ENCODE measurements around the gene PRSS27.
A peak's percentile ranks its signal among the peaks of the same experiment; 100 is the strongest.

Gene PRSS27

DNA sequence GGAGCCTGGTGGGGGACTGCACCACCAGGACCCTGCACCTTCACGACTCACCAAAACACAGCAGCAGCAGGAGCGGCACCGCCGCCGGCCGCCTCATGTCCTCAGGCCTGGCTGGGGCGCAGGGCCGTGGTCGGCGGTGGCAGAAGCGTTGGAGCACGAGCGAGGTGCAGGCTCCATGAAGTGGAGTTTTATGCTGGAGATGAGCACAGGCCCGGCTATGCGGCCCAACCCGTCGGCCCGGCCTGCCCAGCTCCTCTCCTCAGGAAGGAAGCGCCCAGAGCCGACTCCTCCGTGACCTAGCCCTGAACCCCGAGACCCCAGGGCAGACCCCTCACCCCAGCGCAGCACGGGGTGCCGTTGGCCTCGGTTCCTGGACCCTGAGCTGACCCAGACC lies at the start of gene PRSS27:
Gene PRSS27 (minus strand): TSS at position 161 of the 394 bp plus-strand sequence. CDS start 64 bp downstream, at position 97.
- peak within 1 kb of the TSS; percentile 84 for H3K27ac ChIP-seq
- no peak for DNase-seq (ENCODE audit: low read depth, low spot score)

DNA sequence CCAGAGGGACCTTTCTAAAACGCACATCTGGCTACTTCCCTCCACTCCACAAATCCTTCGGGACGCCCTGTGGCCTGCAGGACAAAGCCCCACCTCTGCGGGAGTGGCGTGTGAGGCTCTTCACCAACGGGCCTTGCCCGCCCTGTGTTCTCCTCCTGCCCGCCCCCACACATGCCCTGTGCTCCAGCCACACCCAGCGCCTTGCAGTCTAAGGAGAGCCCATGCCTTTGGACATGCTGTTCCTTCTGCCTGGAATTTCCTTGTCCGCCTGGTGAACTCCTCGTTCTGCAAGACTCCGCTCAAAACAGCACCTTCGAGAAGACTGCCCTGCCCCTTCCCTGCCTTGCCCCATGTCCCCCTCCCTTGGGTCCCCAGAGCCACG lies 49.6 kb upstream of the PRSS27 start:
- H3K27ac ChIP-seq, result peak overlapping the region; percentile 22
- DNase-seq (ENCODE audit: low read depth, low spot score), result no peak

DNA sequence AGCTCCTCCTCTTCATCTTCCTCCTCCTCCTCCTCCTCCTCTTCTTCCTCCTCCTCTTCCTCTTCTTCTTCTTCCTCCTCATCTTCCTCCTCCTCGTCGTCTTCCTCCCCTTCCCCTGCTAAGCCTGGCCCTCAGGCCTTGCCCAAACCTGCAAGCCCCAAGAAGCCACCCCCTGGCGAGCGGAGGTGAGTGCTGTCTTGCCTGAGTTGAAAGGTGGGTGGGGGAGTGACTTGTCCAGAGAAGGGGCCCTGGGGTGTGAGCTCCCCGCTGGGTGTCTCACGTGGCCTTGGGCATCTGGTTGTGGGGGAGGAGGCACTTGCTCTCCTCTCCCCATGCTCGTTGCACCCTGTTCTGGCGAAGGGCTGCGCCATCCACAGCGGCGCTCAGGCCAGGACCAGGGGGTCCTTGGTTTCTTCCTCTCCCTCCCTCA lies 49.1 kb upstream of the PRSS27 start:
- no peak for DNase-seq (ENCODE audit: low read depth, low spot score)
- H3K27ac ChIP-seq, result peak overlapping the region; percentile 22

DNA sequence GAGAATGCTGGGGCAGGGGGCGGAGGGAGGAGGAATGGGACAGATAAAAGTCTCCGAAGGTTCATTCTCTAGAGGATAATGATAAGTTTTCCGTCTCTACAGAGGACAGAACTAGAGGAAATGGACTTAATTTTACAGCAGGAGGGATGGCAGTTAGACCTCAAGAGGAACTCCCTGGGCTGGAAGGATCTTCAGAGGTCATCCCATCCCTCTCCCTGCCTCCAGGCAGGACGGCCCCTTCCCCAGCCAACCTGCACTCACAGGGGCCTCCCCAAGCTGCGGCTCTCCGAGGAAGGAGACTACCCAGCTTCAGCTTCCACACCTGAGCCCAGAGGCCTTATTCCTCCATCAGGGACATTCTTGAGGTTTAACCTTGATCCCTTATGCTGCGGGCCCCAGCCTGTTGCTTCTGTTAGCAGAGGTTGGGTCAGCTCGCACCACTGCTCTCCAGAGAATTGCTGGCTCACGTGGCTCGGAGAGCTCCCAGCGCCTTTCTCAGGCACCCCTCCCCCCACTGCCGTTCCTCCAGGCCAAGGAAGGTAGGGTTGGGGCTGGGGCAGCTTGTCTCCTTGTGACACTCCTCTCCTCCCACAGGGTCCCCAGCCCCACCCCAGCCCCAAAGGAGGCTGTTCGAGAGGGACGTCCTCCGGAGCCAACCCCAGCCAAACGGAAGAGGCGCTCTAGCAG lies 48.5 kb upstream of the PRSS27 start:
- H3K27ac ChIP-seq, result peak overlapping the region; percentile 22

DNA sequence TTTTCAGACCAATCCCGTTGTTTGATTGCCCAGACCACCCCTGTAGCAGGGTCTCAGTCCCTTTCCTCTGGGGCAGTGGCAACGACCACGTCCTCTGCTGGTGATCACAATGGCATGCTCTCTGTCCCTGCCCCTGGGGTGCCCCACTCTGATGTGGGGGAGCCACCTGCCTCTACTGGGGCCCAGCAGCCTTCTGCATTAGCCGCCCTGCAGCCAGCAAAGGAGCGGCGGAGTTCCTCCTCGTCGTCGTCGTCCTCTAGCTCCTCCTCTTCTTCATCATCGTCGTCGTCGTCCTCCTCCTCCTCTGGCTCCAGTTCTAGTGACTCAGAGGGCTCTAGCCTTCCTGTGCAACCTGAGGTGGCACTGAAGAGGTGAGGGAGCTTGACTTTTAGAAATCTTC lies 47.9 kb upstream of the PRSS27 start:
- DNase-seq (ENCODE audit: low read depth, low spot score), result no peak
- peak overlapping the region; percentile 22 for H3K27ac ChIP-seq

More for the DNA sequence above, 48.5 kb upstream of the PRSS27 start:
- DNase-seq (ENCODE audit: low read depth, low spot score), result no peak

DNA sequence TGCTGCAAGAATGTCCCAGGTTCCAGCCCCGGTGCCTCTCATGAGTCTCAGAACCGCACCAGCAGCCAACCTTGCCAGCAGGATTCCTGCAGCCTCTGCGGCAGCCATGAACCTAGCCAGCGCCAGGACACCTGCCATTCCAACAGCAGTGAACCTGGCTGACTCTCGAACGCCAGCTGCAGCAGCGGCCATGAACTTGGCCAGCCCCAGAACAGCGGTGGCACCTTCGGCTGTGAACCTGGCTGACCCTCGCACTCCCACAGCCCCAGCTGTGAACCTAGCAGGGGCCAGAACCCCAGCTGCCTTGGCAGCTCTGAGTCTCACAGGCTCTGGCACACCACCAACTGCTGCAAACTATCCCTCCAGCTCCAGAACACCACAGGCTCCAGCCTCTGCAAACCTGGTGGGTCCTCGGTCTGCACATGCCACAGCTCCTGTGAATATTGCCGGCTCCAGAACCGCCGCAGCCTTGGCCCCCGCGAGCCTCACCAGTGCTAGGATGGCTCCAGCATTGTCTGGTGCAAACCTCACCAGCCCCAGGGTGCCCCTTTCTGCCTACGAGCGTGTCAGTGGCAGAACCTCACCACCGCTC lies 47.2 kb upstream of the PRSS27 start:
- DNase-seq (ENCODE audit: low read depth, low spot score), result no peak
- H3K27ac ChIP-seq, result no peak overlapping the region

DNA sequence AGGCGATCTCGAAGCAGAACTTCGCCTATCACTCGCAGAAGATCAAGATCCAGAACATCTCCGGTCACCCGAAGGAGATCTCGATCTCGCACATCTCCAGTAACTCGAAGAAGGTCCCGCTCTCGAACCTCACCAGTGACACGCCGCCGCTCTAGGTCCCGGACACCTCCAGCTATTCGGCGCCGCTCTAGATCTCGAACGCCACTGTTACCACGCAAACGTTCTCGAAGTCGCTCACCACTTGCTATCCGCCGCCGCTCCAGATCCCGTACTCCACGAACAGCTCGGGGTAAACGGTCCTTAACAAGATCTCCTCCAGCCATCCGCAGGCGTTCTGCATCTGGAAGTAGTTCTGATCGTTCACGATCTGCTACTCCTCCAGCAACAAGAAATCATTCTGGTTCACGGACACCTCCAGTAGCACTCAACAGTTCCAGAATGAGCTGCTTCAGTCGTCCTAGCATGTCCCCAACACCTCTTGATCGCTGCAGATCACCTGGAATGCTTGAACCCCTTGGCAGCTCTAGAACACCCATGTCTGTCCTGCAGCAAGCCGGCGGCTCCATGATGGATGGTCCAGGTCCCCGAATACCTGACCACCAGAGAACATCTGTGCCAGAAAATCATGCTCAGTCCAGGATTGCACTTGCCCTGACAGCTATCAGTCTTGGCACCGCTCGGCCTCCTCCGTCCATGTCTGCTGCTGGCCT lies 46.6 kb upstream of the PRSS27 start:
- no peak for DNase-seq (ENCODE audit: low read depth, low spot score)
- H3K27ac ChIP-seq, result no peak overlapping the region

DNA sequence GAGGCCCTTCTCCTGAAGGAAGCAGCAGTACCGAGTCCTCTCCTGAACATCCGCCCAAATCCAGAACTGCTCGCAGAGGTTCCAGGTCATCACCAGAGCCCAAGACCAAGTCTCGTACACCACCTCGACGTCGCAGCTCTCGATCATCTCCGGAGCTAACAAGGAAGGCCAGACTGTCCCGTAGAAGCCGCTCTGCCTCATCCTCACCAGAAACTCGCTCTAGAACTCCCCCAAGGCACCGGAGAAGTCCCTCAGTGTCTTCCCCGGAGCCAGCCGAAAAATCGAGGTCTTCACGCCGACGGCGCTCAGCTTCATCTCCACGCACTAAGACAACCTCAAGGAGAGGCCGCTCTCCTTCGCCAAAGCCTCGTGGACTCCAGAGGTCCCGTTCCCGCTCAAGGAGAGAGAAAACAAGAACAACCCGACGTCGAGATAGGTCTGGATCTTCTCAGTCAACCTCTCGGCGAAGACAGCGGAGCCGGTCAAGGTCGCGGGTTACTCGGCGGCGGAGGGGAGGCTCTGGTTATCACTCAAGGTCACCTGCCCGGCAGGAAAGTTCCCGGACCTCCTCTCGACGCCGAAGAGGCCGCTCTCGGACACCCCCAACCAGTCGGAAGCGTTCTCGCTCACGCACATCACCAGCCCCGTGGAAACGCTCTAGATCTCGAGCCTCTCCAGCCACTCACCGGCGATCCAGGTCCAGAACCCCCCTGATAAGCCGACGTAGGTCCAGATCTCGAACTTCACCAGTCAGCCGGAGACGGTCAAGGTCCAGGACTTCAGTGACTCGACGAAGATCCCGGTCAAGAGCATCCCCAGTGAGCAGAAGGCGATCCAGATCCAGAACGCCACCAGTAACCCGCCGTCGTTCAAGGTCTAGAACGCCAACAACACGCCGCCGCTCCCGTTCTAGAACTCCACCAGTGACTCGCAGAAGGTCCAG lies 45.7 kb upstream of the PRSS27 start:
- H3K27ac ChIP-seq, result no peak overlapping the region

DNA sequence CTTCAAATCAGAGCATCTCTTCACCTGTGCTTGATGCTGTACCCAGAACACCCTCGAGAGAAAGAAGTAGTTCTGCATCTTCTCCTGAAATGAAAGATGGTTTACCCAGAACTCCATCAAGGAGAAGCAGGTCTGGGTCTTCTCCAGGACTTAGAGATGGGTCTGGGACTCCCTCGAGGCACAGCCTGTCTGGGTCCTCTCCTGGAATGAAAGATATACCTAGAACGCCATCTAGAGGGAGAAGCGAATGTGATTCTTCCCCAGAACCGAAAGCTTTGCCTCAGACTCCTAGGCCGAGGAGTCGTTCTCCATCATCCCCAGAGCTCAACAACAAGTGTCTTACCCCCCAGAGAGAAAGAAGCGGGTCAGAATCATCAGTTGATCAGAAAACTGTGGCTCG lies 44.7 kb upstream of the PRSS27 start:
- DNase-seq (ENCODE audit: low read depth, low spot score), result no peak
- no peak overlapping the region for H3K27ac ChIP-seq

More for the DNA sequence above, 45.7 kb upstream of the PRSS27 start:
- DNase-seq (ENCODE audit: low read depth, low spot score), result no peak

DNA sequence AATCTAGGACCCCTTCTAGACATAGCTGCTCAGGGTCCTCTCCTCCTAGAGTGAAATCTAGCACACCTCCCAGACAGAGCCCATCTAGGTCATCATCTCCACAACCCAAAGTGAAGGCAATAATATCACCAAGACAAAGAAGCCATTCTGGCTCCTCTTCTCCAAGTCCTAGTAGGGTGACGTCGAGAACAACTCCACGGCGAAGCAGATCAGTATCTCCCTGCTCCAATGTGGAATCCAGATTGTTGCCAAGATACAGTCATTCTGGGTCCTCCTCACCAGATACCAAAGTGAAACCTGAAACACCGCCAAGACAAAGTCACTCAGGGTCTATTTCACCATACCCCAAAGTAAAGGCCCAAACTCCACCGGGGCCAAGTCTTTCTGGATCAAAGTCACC lies 43.1 kb upstream of the PRSS27 start:
- DNase-seq (ENCODE audit: low read depth, low spot score), result no peak
- H3K27ac ChIP-seq, result no peak overlapping the region

DNA sequence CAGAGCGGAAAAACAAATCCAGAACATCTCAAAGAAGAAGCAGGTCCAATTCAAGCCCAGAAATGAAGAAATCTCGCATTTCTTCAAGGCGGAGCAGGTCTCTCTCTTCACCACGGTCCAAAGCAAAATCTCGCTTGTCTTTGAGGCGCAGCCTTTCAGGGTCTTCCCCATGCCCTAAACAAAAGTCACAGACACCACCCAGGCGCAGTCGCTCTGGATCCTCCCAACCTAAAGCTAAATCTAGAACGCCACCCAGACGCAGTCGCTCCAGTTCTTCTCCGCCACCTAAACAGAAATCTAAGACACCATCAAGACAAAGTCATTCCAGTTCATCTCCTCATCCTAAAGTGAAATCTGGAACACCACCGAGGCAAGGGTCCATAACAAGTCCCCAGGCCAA lies 42.7 kb upstream of the PRSS27 start:
- H3K27ac ChIP-seq, result no peak overlapping the region
- DNase-seq (ENCODE audit: low read depth, low spot score), result no peak

DNA sequence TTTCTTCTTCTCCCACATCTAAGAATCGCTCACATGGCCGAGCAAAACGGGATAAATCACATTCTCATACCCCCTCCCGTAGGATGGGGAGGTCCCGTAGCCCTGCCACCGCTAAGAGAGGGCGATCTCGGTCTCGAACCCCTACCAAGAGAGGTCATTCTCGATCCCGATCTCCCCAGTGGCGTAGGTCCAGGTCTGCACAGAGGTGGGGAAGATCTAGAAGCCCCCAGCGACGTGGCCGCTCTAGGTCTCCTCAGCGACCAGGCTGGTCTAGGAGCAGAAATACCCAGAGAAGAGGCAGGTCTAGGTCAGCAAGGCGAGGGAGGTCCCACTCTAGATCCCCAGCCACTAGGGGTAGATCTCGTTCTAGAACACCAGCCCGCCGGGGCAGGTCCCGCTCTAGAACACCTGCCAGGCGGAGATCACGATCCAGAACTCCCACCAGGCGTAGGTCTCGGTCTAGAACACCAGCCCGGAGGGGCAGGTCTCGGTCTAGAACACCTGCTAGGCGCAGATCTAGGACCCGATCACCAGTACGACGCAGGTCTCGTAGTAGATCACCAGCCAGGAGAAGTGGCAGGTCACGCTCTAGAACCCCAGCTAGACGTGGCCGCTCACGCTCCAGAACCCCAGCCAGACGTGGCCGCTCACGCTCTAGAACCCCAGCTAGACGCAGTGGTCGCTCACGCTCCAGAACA lies 42.0 kb upstream of the PRSS27 start:
- no peak for DNase-seq (ENCODE audit: low read depth, low spot score)
- no peak overlapping the region for H3K27ac ChIP-seq

DNA sequence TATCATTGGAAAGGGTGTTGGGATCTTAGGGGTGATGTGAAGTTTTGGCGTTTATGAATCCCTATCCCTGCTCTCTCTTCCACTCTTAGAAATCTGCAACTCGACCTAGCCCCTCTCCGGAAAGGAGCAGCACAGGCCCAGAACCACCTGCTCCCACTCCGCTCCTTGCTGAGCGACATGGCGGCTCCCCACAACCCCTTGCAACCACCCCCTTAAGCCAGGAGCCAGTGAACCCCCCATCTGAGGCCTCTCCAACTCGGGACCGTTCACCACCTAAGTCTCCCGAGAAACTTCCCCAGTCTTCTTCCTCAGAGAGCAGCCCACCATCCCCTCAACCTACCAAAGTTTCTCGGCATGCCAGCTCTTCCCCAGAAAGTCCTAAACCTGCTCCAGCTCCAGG lies 41.4 kb upstream of the PRSS27 start:
- no peak for DNase-seq (ENCODE audit: low read depth, low spot score)
- no peak overlapping the region for H3K27ac ChIP-seq

DNA sequence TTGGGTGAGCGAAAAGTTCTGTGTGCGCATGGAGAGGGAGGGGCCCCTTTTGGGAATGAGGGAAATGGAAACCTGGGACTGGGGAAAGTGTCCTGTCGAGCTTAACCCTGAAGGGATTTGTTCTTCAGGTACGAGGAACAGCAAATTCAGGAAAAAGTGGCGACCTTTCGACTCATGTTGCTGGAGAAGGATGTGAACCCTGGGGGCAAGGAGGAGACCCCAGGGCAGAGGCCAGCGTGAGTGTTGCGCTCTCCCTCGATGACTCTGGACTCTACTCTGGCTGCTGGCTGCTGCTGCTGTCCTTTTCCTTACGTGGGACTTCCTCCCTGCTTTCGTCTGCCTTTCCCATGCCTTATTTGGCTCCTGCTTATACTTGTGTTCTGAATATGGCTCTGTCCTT lies 37.3 kb upstream of the PRSS27 start:
- no peak for DNase-seq (ENCODE audit: low read depth, low spot score)
- H3K27ac ChIP-seq, result no peak overlapping the region

DNA sequence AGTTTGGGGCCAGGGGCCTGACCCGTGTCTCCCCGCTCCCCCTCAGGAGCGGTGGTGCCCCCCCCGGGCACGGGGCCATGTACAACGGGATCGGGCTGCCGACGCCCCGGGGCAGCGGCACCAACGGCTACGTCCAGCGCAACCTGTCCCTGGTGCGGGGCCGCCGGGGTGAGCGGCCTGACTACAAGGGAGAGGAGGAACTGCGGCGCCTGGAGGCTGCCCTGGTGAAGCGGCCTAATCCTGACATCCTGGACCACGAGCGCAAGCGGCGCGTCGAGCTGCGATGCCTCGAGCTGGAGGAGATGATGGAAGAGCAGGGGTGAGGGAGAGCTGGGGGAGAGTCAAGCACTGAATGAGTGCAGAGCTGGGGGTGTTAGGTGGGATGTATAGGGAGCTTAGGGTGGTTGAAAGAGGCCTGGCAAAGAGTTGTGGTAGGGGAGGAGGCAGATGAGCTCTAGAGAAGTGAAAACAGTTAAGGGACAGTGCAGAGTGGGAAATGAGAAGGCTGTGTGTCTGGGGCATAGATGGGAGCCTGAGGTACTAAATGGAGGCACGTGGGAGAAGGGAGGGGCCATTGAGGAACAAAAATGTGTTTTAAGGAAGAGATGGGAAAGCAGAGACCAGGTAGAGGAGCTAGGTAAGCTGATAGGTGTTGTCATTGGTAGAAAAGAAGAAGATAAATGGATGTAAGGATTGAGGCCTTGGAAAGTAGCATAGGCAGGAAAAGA lies 36.4 kb upstream of the PRSS27 start:
- H3K27ac ChIP-seq, result no peak overlapping the region
- no peak for DNase-seq (ENCODE audit: low read depth, low spot score)

DNA sequence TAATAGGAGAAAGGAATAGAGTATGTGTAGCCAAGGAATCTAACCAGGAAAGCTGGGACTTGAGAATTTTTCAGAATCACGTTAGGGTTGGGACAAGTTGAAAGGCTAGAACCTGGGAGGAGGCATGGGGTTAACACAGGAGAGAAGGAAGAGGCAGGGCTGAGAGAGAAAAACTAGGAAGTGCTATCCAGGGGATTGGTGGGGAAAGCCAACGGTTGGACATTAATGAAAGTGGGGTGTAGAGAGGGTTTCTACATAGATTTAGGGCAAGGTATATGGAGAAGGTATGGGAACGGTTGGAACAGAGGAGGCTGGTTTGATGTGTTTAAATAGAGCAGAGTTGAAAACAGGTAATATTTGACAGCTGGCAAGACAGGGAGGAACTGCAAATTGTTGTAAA lies 35.1 kb upstream of the PRSS27 start:
- H3K27ac ChIP-seq, result no peak overlapping the region
- DNase-seq (ENCODE audit: low read depth, low spot score), result no peak

DNA sequence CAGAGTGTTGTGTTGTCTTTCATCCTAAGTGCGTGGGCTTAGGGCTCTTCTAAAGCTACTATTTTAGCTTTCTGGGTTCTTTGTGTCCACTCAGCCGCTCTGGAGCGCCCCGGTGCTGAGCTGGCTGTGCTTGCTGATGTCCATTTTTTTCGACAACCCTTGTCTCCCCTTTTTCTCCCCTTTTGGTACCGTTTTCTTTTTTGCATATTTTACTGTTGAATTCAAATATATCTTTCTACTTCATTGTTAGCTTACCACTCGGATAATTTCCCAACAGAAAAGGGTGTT lies 33.7 kb upstream of the PRSS27 start:
- no peak for DNase-seq (ENCODE audit: low read depth, low spot score)
- H3K27ac ChIP-seq, result peak overlapping the region; percentile 96

DNA sequence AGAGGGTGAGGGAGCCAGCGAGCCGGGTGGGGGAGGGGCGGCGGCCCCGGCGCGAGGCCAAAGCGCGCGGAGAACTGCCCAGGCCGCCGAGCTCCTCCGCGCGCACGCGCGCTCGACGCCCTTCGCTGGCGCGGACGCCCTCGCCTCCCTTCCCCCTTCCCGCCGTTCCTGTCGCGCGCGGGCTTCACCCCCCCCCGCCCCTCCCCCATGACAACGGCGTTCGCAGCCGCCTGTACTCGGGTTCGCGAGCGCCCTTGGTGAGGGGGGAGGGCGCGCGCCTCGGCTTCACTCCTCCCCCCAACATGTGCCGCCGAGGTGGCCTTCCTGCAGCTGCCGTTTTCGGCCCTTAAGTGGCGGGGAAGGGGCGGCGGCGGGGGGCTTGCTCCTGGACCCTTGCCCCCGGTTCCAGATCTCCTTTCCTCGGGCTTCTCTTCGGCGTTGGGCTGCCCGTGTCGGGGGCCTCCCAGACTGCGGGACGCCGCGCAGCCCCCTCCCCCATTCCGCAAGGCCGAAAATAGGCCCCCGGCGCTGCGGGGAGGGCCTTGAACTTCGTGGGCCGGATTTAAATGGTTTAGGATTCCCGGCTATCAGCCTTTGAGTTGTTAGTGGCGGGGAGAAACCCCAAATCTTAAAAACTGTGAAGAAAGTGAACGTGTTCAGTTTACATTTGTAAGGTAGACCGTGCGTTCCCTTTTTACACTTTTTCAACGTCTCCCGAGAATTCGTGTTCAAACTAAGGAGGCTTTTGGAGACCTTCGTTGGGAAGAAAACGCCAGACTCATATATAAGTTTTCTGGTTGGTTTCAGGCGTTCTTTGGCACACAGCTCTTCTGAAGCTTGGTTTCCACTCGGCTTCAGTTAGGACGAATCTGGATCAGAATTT lies 33.1 kb upstream of the PRSS27 start:
- DNase-seq (ENCODE audit: low read depth, low spot score), result no peak
- H3K27ac ChIP-seq, result peak overlapping the region; percentile 96

Measured in epithelial cell of prostate (primary cell).